Large intestine (tissue), 3 donors: Measurements from ENCODE around the gene SSBP3. TPM values are rescaled to one million over a fixed set of nuclear protein-coding genes. Genes with fewer than 3 reads are reported as not detected.

Source experiments
- DNase-seq, 2 donors: peaks; one replicate each; pipeline versions ENCODE4 v3.0.0 to v3.0.0-alpha.2; 2013
- H3K27ac ChIP-seq: one replicate; pipeline ENCODE4 v1.5.1; 2013; ENCODE audit warnings: low read length
- H3K27me3 ChIP-seq: 2 replicates; pipeline ENCODE4 v1.6.1; 2013; ENCODE audit warnings: low read length; ENCODE audit not compliant: control insufficient read depth, insufficient read depth
- H3K36me3 ChIP-seq: 2 replicates; pipeline ENCODE4 v1.6.1; 2013; ENCODE audit warnings: low read length; ENCODE audit not compliant: control insufficient read depth, insufficient read depth
- H3K4me1 ChIP-seq: one replicate; pipeline ENCODE4 v1.6.1; 2013; ENCODE audit warnings: low read length; ENCODE audit not compliant: control insufficient read depth, insufficient read depth
- H3K4me3 ChIP-seq: one replicate; pipeline ENCODE4 v1.5.1; 2013; ENCODE audit warnings: low read length
- H3K9me3 ChIP-seq: one replicate; pipeline ENCODE4 v1.6.1; 2013; ENCODE audit warnings: mild to moderate bottlenecking, low read depth, low read length, moderate library complexity; ENCODE audit not compliant: control insufficient read depth
- WGBS: methylation state at CpG from one replicate; pipeline ENCODE4 v1.1.5; 2013; ENCODE audit warnings: low lambda C conversion rate; ENCODE audit not compliant: insufficient coverage; 5-methylcytosine and 5-hydroxymethylcytosine counted together
- polyA plus RNA-seq: library from polyadenylated mRNA; unstranded; fragments of 120-200 nt; gene quantifications from one replicate; pipeline ENCODE4 v1.2.1, GENCODE V29; 2013

The SSBP3 gene
- polyA plus RNA-seq, 1 donor, result 48.2 TPM

DNA sequence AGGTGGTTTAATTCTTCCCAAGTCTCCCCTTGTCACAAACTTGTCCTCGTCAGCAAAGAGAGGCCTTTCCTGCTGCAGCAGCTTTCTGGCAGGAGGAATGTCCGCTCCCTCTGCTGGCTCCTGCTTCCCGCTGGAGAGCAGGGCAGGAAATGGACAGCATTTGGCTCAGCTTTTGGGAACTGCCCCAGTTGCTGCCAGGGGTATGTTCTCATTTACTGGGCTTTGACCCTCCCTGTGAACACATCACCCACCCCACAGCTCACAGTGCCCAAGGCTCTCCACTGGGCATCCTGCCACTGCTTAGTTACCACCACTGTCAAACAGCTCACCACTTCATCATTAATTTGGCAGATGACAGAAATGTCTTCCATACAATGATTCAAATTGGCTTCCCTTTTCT, 130.8 kb downstream of the SSBP3 start:
- peaks cover 63% of the 10 kb centered on the region for H3K4me1 ChIP-seq
- DNase-seq, result no peak

DNA sequence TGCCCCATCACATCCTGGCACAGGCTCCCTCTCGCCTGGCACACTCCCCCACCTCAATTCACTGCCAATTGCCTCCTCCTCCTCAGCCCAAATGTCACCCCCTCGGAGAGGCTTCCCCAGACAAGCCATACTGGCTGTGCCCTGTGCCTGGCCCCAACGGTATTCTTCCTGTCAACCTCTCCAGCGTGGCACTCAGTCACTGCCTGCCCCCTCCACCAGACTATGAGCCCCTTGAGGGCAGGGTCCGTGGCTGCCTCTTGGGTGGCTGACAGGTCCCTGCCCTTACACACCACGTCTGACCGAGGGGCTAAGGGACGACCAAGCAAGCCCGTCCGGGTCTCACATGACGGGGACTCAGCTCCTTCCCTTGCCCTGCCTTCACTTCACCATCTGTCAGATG, 131.3 kb downstream of the SSBP3 start:
- H3K9me3 ChIP-seq, result no peaks in the 10 kb centered on the region
- peaks cover 10% of the 10 kb centered on the region for H3K36me3 ChIP-seq
- no peak overlapping the region for H3K27ac ChIP-seq
- no peak overlapping the region for H3K4me3 ChIP-seq
- peaks cover 63% of the 10 kb centered on the region for H3K4me1 ChIP-seq
- no peaks in the 10 kb centered on the region for H3K27me3 ChIP-seq
- DNase-seq, result no peak
- WGBS, result no CpG with 5 or more reads among the region's 11 CpGs

More for the DNA sequence above, 130.8 kb downstream of the SSBP3 start:
- no CpG with 5 or more reads among the region's 3 CpGs for WGBS
- Histone ChIP-seq H3K27me3 (no peaks in the 10 kb centered on the region), H3K4me3 (no peak overlapping the region), H3K9me3 (no peaks in the 10 kb centered on the region), H3K36me3 (peaks cover 14% of the 10 kb centered on the region), H3K27ac (no peak overlapping the region)

DNA sequence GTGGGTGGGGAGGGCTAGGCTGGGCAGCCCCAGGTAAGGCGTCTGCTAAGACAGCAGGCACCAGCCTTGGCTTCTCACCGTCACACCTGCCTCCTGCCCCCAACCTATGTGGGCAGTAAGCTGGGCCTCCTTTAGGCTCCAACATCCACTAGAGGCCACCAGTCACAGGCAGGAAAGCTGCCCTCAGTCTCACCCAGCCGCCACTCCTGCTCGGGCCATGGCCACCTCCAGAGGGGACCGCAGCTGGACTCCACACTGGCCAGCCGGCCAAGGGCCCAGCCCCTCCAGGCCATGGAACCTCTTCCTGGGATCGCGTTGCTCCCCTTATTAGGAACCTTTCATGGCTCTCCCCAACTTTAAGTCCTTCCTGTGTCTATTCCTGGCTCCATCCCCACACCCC, 131.7 kb downstream of the SSBP3 start:
- Histone ChIP-seq H3K27ac (no peak overlapping the region), H3K4me1 (peaks cover 63% of the 10 kb centered on the region), H3K4me3 (no peak overlapping the region), H3K27me3 (no peaks in the 10 kb centered on the region), H3K9me3 (no peaks in the 10 kb centered on the region), H3K36me3 (peaks cover 6% of the 10 kb centered on the region)
- DNase-seq, result no peak
- WGBS, result no CpG with 5 or more reads among the region's 8 CpGs

DNA sequence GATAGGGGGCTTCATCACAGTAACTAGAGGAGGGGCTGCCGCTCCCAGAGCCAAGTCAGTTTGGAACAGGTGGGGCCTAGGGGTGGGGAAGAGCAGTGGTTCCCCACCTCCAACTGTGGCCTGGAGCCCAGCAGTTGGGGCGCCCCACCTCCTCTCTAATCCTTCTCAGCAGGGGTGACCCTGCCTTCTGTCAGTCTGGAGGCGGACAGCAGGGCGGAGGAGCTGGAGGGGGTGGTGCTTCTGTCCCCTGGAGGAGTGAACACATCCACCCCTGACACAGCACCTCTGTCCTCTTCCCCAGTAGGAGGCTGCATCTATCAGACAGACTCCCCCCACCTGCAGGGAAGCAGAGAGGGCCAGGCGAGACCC, 132.4 kb downstream of the SSBP3 start:
- no peaks in the 10 kb centered on the region for H3K9me3 ChIP-seq
- peak overlapping the region; percentile 55 for H3K27ac ChIP-seq
- H3K4me3 ChIP-seq, result no peak overlapping the region
- peaks cover 5% of the 10 kb centered on the region for H3K36me3 ChIP-seq
- DNase-seq, result no peak
- no peaks in the 10 kb centered on the region for H3K27me3 ChIP-seq
- H3K4me1 ChIP-seq, result peaks cover 61% of the 10 kb centered on the region
- WGBS, result no CpG with 5 or more reads among the region's 5 CpGs

DNA sequence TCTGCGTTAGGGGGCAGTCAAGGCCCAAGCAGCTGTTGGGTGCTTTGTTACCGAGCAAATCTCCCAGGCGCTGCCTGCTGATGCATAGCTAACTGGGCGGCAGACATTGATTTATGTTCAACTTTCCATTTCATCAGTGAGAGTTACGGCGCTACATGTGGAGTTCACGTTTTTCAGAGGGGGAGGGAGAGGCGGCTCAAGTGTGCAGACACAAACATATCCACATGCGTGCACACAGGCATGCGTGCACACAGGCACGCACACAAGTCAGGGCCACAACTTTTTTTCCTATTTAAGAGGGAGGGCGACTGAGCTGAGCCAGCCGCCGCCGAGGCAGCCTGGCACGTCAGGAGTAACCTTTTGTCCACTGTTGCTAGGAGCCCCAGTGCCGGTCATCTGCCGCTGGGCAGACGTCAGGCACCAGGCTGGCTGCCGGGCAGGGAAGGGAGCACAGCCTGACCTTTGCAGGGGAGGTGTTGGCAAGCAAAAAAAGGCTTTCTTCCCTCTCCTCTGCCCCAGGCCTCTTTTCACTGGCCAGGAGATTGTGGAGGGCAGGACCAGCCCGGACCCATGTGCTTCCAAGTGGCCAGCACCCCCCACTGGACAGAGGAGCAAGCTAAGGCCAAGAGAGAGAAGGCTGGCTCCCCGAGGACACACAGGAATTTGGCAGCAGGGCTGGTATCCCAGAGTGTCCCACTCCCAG, 133.0 kb downstream of the SSBP3 start:
- WGBS, result 56% methylated on average over 3 of the region's 22 CpGs
- peaks cover 5% of the 10 kb centered on the region for H3K36me3 ChIP-seq
- no peak overlapping the region for H3K4me3 ChIP-seq
- no peaks in the 10 kb centered on the region for H3K9me3 ChIP-seq
- DNase-seq, result peak; percentile 58 to 71
- peaks cover 56% of the 10 kb centered on the region for H3K4me1 ChIP-seq
- peak overlapping the region; percentile 55 for H3K27ac ChIP-seq
- H3K27me3 ChIP-seq, result no peaks in the 10 kb centered on the region

DNA sequence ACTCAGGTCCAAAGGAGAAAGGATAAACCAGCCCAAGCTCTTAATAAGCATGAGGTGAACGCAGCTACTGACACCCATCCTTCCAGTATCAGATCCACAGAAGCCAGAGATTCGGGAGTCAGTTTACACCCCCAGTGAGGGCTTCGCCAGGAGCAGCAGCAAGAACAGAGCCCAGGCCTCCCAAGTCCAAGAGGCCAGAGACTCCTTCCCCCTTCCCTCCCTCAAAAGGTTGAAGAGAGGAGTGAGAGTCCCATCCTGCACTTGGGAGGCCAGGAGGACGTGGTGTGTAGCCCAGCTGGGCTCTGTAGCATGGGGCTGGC, 133.5 kb downstream of the SSBP3 start:
- H3K27ac ChIP-seq, result peak overlapping the region; percentile 47
- peaks cover 5% of the 10 kb centered on the region for H3K36me3 ChIP-seq
- no peak for DNase-seq
- H3K27me3 ChIP-seq, result no peaks in the 10 kb centered on the region
- no peak overlapping the region for H3K4me3 ChIP-seq
- H3K9me3 ChIP-seq, result no peaks in the 10 kb centered on the region
- H3K4me1 ChIP-seq, result peaks cover 51% of the 10 kb centered on the region
- no CpG with 5 or more reads among the region's 4 CpGs for WGBS

DNA sequence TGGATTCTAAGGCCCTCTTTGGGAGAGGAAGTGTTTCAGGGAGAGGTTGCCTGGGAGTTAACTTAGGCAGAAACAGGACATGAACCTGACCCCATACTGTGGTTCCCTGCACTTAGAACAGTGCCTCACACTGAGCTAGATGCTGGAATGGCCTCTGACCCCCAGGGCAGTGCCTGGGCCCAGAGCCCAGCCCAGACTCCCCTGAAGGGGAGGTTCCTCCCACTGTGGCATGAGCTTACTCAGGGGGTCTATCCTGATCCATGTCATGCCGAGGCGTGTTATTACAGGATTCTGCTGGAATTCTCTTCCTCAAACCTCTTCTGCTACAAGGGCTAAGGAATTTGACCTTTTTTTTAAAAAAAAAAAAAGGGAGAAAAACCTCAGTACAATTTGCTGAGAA, 134.1 kb downstream of the SSBP3 start:
- H3K4me3 ChIP-seq, result no peak overlapping the region
- no peaks in the 10 kb centered on the region for H3K27me3 ChIP-seq
- H3K4me1 ChIP-seq, result peaks cover 48% of the 10 kb centered on the region
- peaks cover 5% of the 10 kb centered on the region for H3K36me3 ChIP-seq
- no peak for DNase-seq
- no peaks in the 10 kb centered on the region for H3K9me3 ChIP-seq
- peak overlapping the region; percentile 47 for H3K27ac ChIP-seq
- no CpG with 5 or more reads among the region's 2 CpGs for WGBS

DNA sequence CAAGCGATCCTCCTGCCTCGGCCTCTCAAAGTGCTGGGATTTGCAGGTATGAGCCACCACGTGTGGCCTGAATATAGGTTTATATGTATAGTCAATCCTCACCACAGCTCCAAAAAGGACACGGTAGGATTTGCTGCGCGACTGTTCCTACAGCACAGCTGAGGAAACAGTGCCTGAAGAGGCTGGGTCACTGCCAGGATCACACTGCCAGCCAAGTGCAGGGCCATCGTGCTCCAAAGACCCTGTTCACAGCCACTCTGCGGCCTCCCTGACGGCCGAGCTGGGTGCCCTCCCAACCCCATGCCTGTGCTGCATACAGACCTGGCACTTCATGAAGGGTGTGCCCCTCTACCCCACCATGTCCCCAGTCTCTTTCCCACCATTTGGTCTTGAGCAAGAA, 134.9 kb downstream of the SSBP3 start:
- Histone ChIP-seq H3K4me1 (peaks cover 41% of the 10 kb centered on the region), H3K36me3 (peaks cover 5% of the 10 kb centered on the region), H3K9me3 (no peaks in the 10 kb centered on the region), H3K4me3 (no peak overlapping the region), H3K27ac (no peak overlapping the region), H3K27me3 (no peaks in the 10 kb centered on the region)
- WGBS, result 100% methylated on average over 1 of the region's 10 CpGs
- no peak for DNase-seq

DNA sequence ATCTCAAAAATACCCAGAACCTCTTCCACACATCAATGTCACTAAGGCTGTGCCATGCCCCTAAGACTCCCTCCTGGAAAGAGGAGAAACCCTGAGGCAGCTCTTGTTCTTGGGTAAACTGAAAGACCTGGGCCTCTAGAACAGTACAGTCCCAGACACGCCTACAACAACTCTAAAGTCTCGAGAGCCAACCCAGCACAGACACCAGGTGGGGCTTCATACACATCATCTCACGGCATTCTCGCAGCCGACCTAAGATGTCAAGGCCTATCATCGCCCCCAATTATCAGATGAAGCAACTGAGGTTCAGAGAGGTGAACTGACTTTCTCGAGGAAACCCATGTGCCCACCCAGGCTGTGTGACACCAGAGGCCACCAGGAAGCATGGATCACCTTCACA, 135.7 kb downstream of the SSBP3 start:
- DNase-seq, result no peak
- Histone ChIP-seq H3K27ac (no peak overlapping the region), H3K4me1 (peaks cover 34% of the 10 kb centered on the region), H3K36me3 (peaks cover 7% of the 10 kb centered on the region), H3K4me3 (no peak overlapping the region), H3K9me3 (no peaks in the 10 kb centered on the region), H3K27me3 (no peaks in the 10 kb centered on the region)
- WGBS, result no CpG with 5 or more reads among the region's 7 CpGs

DNA sequence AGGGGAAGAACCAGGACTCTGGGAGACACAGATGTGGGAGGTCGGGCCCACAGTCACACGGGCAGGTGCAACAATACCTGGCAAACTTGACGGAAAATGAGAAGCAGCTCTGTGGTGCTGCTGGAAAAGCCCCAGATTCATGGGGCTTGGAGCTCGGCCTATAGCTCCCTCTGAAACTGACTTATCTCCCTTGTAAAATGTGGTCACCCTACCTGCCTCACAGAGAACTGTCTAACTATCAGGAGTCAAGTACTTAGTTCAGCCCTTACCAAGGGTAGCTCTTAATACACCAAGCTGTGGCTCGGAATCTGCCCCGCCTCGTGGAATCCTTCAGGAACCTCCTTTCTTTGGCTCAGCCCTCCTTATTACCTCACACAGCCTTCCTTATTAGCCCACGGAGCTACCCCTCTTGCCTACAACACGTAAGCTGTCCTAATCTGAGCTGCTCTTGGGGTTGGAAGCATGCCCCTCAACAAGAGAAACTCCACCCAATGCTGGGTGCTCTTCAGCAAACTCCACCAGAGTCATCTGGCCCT, 137.4 kb downstream of the SSBP3 start:
- Histone ChIP-seq H3K36me3 (peaks cover 9% of the 10 kb centered on the region), H3K27me3 (no peaks in the 10 kb centered on the region), H3K27ac (no peak overlapping the region), H3K9me3 (no peaks in the 10 kb centered on the region), H3K4me1 (peaks cover 23% of the 10 kb centered on the region), H3K4me3 (no peak overlapping the region)
- no peak for DNase-seq
- no CpG with 5 or more reads among the region's 9 CpGs for WGBS
